ENCODE measurements around the gene FAM83C.

Gene FAM83C

GRCh38 chr20:35306931-35307517 is 14.8 kb upstream of the FAM83C start:
- DNase-seq (ENCODE audit: low read depth, low spot score), result peak; percentile 47
- no peak overlapping the region for H3K27ac ChIP-seq (ENCODE audit: low read length)
- H3K27me3 ChIP-seq (ENCODE audit: control insufficient read depth, insufficient read depth, low read length), result no peaks in the 10 kb centered on the region
- H3K9me3 ChIP-seq (ENCODE audit: control insufficient read depth, insufficient read depth, low read length), result no peaks in the 10 kb centered on the region
- no peaks in the 10 kb centered on the region for H3K36me3 ChIP-seq (ENCODE audit: control insufficient read depth, insufficient read depth, low read length)
- no CpG with 5 or more reads among the region's 4 CpGs for WGBS (ENCODE audit: insufficient coverage, insufficient read length)
- H3K4me1 ChIP-seq (ENCODE audit: control insufficient read depth, insufficient read depth, low read length), result 0 out of 2 replicates have a peak, but pooled peaks cover 1% of the 10 kb centered on the region
- H3K4me3 ChIP-seq (ENCODE audit: low read length), result no peak overlapping the region

- H3K4me1 ChIP-seq (ENCODE audit: control insufficient read depth, insufficient read depth, low read length), result no peaks in the 10 kb centered on the region
- no peaks in the 10 kb centered on the region for H3K9me3 ChIP-seq (ENCODE audit: control insufficient read depth, insufficient read depth, low read length)
- H3K4me3 ChIP-seq (ENCODE audit: low read length), result no peak overlapping the region
- no peak overlapping the region for H3K27ac ChIP-seq (ENCODE audit: low read length)
- no peaks in the 10 kb centered on the region for H3K36me3 ChIP-seq (ENCODE audit: control insufficient read depth, insufficient read depth, low read length)
- WGBS (ENCODE audit: insufficient coverage, insufficient read length), result no CpG with 5 or more reads among the region's 12 CpGs
- DNase-seq (ENCODE audit: low read depth, low spot score), result no peak
- H3K27me3 ChIP-seq (ENCODE audit: control insufficient read depth, insufficient read depth, low read length), result no peaks in the 10 kb centered on the region
Measured at GRCh38 chr20:35305682-35306556, 13.7 kb upstream of the FAM83C start.

GRCh38 chr20:35304956-35305355 is 12.7 kb upstream of the FAM83C start:
- Histone ChIP-seq H3K36me3 (ENCODE audit: control insufficient read depth, insufficient read depth, low read length) (no peaks in the 10 kb centered on the region), H3K27me3 (ENCODE audit: control insufficient read depth, insufficient read depth, low read length) (no peaks in the 10 kb centered on the region), H3K4me1 (ENCODE audit: control insufficient read depth, insufficient read depth, low read length) (no peaks in the 10 kb centered on the region), H3K4me3 (ENCODE audit: low read length) (no peak overlapping the region), H3K27ac (ENCODE audit: low read length) (no peak overlapping the region), H3K9me3 (ENCODE audit: control insufficient read depth, insufficient read depth, low read length) (no peaks in the 10 kb centered on the region)
- no peak for DNase-seq (ENCODE audit: low read depth, low spot score)
- WGBS (ENCODE audit: insufficient coverage, insufficient read length), result no CpG with 5 or more reads among the region's 6 CpGs

GRCh38 chr20:35303735-35304491 is 11.7 kb upstream of the FAM83C start:
- no peaks in the 10 kb centered on the region for H3K27me3 ChIP-seq (ENCODE audit: control insufficient read depth, insufficient read depth, low read length)
- H3K36me3 ChIP-seq (ENCODE audit: control insufficient read depth, insufficient read depth, low read length), result no peaks in the 10 kb centered on the region
- H3K4me1 ChIP-seq (ENCODE audit: control insufficient read depth, insufficient read depth, low read length), result no peaks in the 10 kb centered on the region
- WGBS (ENCODE audit: insufficient coverage, insufficient read length), result no CpG with 5 or more reads among the region's 18 CpGs
- peak; percentile 93 for DNase-seq (ENCODE audit: low read depth, low spot score)
- H3K4me3 ChIP-seq (ENCODE audit: low read length), result no peak overlapping the region
- no peak overlapping the region for H3K27ac ChIP-seq (ENCODE audit: low read length)
- no peaks in the 10 kb centered on the region for H3K9me3 ChIP-seq (ENCODE audit: control insufficient read depth, insufficient read depth, low read length)

- DNase-seq (ENCODE audit: low read depth, low spot score), result no peak
- no CpG with 5 or more reads among the region's 11 CpGs for WGBS (ENCODE audit: insufficient coverage, insufficient read length)
- Histone ChIP-seq H3K36me3 (ENCODE audit: control insufficient read depth, insufficient read depth, low read length) (no peaks in the 10 kb centered on the region), H3K27ac (ENCODE audit: low read length) (no peak overlapping the region), H3K27me3 (ENCODE audit: control insufficient read depth, insufficient read depth, low read length) (no peaks in the 10 kb centered on the region), H3K4me1 (ENCODE audit: control insufficient read depth, insufficient read depth, low read length) (no peaks in the 10 kb centered on the region), H3K9me3 (ENCODE audit: control insufficient read depth, insufficient read depth, low read length) (no peaks in the 10 kb centered on the region), H3K4me3 (ENCODE audit: low read length) (no peak overlapping the region)
Measured at GRCh38 chr20:35303382-35303734, 11.1 kb upstream of the FAM83C start.

GRCh38 chr20:35302421-35303335 is 10.5 kb upstream of the FAM83C start:
- Histone ChIP-seq H3K4me3 (ENCODE audit: low read length) (no peak overlapping the region), H3K27ac (ENCODE audit: low read length) (no peak overlapping the region), H3K9me3 (ENCODE audit: control insufficient read depth, insufficient read depth, low read length) (no peaks in the 10 kb centered on the region), H3K4me1 (ENCODE audit: control insufficient read depth, insufficient read depth, low read length) (no peaks in the 10 kb centered on the region), H3K36me3 (ENCODE audit: control insufficient read depth, insufficient read depth, low read length) (no peaks in the 10 kb centered on the region), H3K27me3 (ENCODE audit: control insufficient read depth, insufficient read depth, low read length) (no peaks in the 10 kb centered on the region)
- no peak for DNase-seq (ENCODE audit: low read depth, low spot score)
- WGBS (ENCODE audit: insufficient coverage, insufficient read length), result no CpG with 5 or more reads among the region's 6 CpGs

GRCh38 chr20:35301426-35301825 is 9.2 kb upstream of the FAM83C start:
- Histone ChIP-seq H3K4me1 (ENCODE audit: control insufficient read depth, insufficient read depth, low read length) (no peaks in the 10 kb centered on the region), H3K9me3 (ENCODE audit: control insufficient read depth, insufficient read depth, low read length) (no peaks in the 10 kb centered on the region), H3K36me3 (ENCODE audit: control insufficient read depth, insufficient read depth, low read length) (no peaks in the 10 kb centered on the region), H3K27ac (ENCODE audit: low read length) (no peak overlapping the region), H3K27me3 (ENCODE audit: control insufficient read depth, insufficient read depth, low read length) (no peaks in the 10 kb centered on the region), H3K4me3 (ENCODE audit: low read length) (no peak overlapping the region)
- DNase-seq (ENCODE audit: low read depth, low spot score), result no peak
- no CpG with 5 or more reads among the region's 2 CpGs for WGBS (ENCODE audit: insufficient coverage, insufficient read length)

- H3K36me3 ChIP-seq (ENCODE audit: control insufficient read depth, insufficient read depth, low read length), result no peaks in the 10 kb centered on the region
- H3K4me3 ChIP-seq (ENCODE audit: low read length), result no peak overlapping the region
- H3K4me1 ChIP-seq (ENCODE audit: control insufficient read depth, insufficient read depth, low read length), result no peaks in the 10 kb centered on the region
- no peaks in the 10 kb centered on the region for H3K9me3 ChIP-seq (ENCODE audit: control insufficient read depth, insufficient read depth, low read length)
- no peak overlapping the region for H3K27ac ChIP-seq (ENCODE audit: low read length)
- WGBS (ENCODE audit: insufficient coverage, insufficient read length), result no CpG with 5 or more reads among the region's 4 CpGs
- H3K27me3 ChIP-seq (ENCODE audit: control insufficient read depth, insufficient read depth, low read length), result no peaks in the 10 kb centered on the region
- no peak for DNase-seq (ENCODE audit: low read depth, low spot score)
Measured at GRCh38 chr20:35300469-35301262, 8.4 kb upstream of the FAM83C start.

GRCh38 chr20:35299780-35300179 is 7.6 kb upstream of the FAM83C start:
- Histone ChIP-seq H3K9me3 (ENCODE audit: control insufficient read depth, insufficient read depth, low read length) (no peaks in the 10 kb centered on the region), H3K27ac (ENCODE audit: low read length) (no peak overlapping the region)

More at GRCh38 chr20:35299780-35300179, 7.6 kb upstream of the FAM83C start:
- no CpG with 5 or more reads among the region's 4 CpGs for WGBS (ENCODE audit: insufficient coverage, insufficient read length)
- no peaks in the 10 kb centered on the region for H3K36me3 ChIP-seq (ENCODE audit: control insufficient read depth, insufficient read depth, low read length)
- no peak overlapping the region for H3K4me3 ChIP-seq (ENCODE audit: low read length)
- no peaks in the 10 kb centered on the region for H3K27me3 ChIP-seq (ENCODE audit: control insufficient read depth, insufficient read depth, low read length)
- DNase-seq (ENCODE audit: low read depth, low spot score), result no peak
- H3K4me1 ChIP-seq (ENCODE audit: control insufficient read depth, insufficient read depth, low read length), result no peaks in the 10 kb centered on the region
